ENCODE data around the gene HMX3. TPM values are rescaled to one million over a fixed set of nuclear protein-coding genes. Genes with fewer than 3 reads are reported as not detected.

The HMX3 gene
- total and polyA plus RNA-seq, 2 of the 13 experiments (the other 11 are each of a cell fraction or from before 2014, with no cell fraction given): not detected

- TF ChIP-seq, protein P1, sequence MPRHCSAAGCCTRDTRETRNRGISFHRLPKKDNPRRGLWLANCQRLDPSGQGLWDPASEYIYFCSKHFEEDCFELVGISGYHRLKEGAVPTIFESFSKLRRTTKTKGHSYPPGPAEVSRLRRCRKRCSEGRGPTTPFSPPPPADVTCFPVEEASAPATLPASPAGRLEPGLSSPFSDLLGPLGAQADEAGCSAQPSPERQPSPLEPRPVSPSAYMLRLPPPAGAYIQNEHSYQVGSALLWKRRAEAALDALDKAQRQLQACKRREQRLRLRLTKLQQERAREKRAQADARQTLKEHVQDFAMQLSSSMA (CRISPR knock-in tag; IDR thresholded peaks at IDR 0.05): no peak
- TF ChIP-seq, protein P2, sequence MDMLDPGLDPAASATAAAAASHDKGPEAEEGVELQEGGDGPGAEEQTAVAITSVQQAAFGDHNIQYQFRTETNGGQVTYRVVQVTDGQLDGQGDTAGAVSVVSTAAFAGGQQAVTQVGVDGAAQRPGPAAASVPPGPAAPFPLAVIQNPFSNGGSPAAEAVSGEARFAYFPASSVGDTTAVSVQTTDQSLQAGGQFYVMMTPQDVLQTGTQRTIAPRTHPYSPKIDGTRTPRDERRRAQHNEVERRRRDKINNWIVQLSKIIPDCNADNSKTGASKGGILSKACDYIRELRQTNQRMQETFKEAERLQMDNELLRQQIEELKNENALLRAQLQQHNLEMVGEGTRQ (IDR thresholded peaks at IDR 0.05; ENCODE audit: low read depth, low read length): no peak
- TF ChIP-seq, protein P2 (CRISPR knock-in tag; IDR thresholded peaks at IDR 0.05; ENCODE audit: borderline replicate concordance): no peak
- peak; percentile 21; the same call in 1 of the 2 replicates for TF ChIP-seq FOSL1 (CRISPR knock-in tag; IDR thresholded peaks at IDR 0.05; ENCODE audit: borderline replicate concordance)
- no peak for TF ChIP-seq ZNF891 (CRISPR knock-in tag; IDR thresholded peaks at IDR 0.05)
- TF ChIP-seq TBX2 (CRISPR knock-in tag; IDR thresholded peaks at IDR 0.05; ENCODE audit: borderline replicate concordance): peak; percentile 31; the same call in 1 of the 2 replicates
- TF ChIP-seq SOX5 (CRISPR knock-in tag; IDR thresholded peaks at IDR 0.05; ENCODE audit: borderline replicate concordance): peak; percentile 39; the same call in 1 of the 2 replicates
- no peak for TF ChIP-seq TCF12 (IDR thresholded peaks at IDR 0.05)
- no peak for TF ChIP-seq TCF12 (CRISPR knock-in tag; IDR thresholded peaks at IDR 0.05)
- no peak for TF ChIP-seq MAFK (conservative IDR thresholded peaks at IDR 0.05 in 1 of 2, IDR thresholded peaks at IDR 0.05 in 1 of 2; ENCODE audit: low read length in 2 of 2)
- TF ChIP-seq, protein P3, sequence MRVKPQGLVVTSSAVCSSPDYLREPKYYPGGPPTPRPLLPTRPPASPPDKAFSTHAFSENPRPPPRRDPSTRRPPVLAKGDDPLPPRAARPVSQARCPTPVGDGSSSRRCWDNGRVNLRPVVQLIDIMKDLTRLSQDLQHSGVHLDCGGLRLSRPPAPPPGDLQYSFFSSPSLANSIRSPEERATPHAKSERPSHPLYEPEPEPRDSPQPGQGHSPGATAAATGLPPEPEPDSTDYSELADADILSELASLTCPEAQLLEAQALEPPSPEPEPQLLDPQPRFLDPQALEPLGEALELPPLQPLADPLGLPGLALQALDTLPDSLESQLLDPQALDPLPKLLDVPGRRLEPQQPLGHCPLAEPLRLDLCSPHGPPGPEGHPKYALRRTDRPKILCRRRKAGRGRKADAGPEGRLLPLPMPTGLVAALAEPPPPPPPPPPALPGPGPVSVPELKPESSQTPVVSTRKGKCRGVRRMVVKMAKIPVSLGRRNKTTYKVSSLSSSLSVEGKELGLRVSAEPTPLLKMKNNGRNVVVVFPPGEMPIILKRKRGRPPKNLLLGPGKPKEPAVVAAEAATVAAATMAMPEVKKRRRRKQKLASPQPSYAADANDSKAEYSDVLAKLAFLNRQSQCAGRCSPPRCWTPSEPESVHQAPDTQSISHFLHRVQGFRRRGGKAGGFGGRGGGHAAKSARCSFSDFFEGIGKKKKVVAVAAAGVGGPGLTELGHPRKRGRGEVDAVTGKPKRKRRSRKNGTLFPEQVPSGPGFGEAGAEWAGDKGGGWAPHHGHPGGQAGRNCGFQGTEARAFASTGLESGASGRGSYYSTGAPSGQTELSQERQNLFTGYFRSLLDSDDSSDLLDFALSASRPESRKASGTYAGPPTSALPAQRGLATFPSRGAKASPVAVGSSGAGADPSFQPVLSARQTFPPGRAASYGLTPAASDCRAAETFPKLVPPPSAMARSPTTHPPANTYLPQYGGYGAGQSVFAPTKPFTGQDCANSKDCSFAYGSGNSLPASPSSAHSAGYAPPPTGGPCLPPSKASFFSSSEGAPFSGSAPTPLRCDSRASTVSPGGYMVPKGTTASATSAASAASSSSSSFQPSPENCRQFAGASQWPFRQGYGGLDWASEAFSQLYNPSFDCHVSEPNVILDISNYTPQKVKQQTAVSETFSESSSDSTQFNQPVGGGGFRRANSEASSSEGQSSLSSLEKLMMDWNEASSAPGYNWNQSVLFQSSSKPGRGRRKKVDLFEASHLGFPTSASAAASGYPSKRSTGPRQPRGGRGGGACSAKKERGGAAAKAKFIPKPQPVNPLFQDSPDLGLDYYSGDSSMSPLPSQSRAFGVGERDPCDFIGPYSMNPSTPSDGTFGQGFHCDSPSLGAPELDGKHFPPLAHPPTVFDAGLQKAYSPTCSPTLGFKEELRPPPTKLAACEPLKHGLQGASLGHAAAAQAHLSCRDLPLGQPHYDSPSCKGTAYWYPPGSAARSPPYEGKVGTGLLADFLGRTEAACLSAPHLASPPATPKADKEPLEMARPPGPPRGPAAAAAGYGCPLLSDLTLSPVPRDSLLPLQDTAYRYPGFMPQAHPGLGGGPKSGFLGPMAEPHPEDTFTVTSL (CRISPR knock-in tag; IDR thresholded peaks at IDR 0.05; ENCODE audit: borderline replicate concordance): no peak; the same call in 1 of the 2 replicates
- TF ChIP-seq ZNF75D (CRISPR knock-in tag; IDR thresholded peaks at IDR 0.05; ENCODE audit: borderline replicate concordance): no peak
- 0 out of 2 replicates have a peak, but pooled peaks have one; percentile 10 for TF ChIP-seq PPARG (CRISPR knock-in tag; conservative IDR thresholded peaks at IDR 0.05)
- TF ChIP-seq MED1 (CRISPR knock-in tag; IDR thresholded peaks at IDR 0.05): peak; percentile 60; the same call in 1 of the 2 replicates
- 0 out of 2 replicates have a peak, but pooled peaks have one; percentile 41 for TF ChIP-seq PHF21A (CRISPR knock-in tag; IDR thresholded peaks at IDR 0.05)
- TF ChIP-seq WIZ (CRISPR knock-in tag; IDR thresholded peaks at IDR 0.05): no peak
- no peak for TF ChIP-seq SETDB1 (CRISPR knock-in tag; IDR thresholded peaks at IDR 0.05; ENCODE audit: borderline replicate concordance)
- TF ChIP-seq TAF15 (IDR thresholded peaks at IDR 0.05; ENCODE audit: low read depth, low read length, poor library complexity, severe bottlenecking): no peak
- TF ChIP-seq, protein P4, sequence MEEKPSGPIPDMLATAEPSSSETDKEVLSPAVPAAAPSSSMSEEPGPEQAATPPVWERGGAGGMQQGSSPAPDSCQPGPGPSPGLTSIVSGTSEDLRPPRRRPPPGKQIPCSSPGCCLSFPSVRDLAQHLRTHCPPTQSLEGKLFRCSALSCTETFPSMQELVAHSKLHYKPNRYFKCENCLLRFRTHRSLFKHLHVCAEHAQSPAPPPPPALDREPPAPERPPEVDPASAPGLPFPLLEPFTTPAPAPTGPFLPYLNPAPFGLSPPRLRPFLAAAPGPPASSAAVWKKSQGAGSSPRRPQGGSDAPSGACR (CRISPR knock-in tag; IDR thresholded peaks at IDR 0.05): no peak
- TF ChIP-seq CEBPG (CRISPR knock-in tag; IDR thresholded peaks at IDR 0.05): peak; percentile 48
- TF ChIP-seq HDAC1 (CRISPR knock-in tag; IDR thresholded peaks at IDR 0.05): no peak
- peak; percentile 28; the same call in 1 of the 2 replicates for TF ChIP-seq FOXO1 (CRISPR knock-in tag; IDR thresholded peaks at IDR 0.05)
- TF ChIP-seq ZBTB38 (CRISPR knock-in tag; IDR thresholded peaks at IDR 0.05): no peak
These were observed 21.4 kb downstream of the HMX3 start (continued) for GRCh38 chr10:123157210-123157609.
